Measurements from ENCODE around the gene A2M.
A peak's percentile ranks its signal among the peaks of the same experiment; 100 is the strongest.

A2M gene

DNA sequence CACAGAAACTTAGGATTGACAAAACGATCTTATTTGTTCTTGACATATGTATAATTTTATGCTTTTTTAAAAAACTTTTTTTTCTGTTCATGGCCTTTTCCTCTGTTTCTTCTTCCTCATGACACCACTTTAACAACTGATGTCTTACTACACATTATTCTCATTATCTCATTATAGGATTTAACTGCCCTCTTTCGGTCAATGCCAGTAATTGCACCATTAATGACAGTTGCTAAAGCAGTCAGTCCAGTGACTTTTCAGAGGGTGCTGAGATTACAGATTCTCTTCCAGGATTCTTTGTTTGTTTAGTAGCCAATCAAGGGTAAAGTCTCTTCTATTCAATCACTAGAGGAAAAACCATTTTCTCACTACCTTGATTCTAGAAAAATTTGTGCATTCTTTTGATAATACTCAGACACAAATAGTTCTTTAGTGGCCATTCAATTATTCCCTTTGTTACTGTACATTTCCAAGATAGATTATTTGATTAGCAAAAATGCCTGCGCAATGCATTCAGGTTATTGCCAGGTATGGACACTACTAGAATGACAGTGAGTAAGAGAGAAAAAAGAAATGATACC is 76.2 kb downstream of the A2M start:
- peak; percentile 51 for DNase-seq (ENCODE audit: low read depth, low spot score)

GRCh38 chr12:9037431-9037830 is 78.3 kb downstream of the A2M start:
- no peak for DNase-seq (ENCODE audit: low read depth, low spot score)

DNA sequence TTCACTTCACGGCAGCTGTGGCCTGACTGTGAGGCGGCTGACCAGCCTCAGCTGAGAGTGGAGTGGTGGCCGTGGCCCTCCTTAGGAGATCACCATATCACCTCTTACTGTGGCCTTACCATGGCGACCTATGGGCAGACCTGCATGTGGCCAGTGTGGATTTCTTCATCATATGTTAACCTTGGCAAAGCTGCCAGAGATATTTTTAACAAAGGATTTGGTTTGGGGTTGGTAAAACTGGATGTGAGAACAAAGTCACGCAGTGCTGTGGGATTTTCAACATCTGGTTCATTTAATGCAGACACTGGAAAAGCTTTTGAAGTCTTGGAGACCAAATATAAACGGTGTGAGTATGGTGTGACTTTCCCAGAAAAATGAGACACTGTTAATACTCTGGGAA is 79.5 kb downstream of the A2M start:
- no peak for DNase-seq (ENCODE audit: low read depth, low spot score)

GRCh38 chr12:9034095-9034494 is 81.6 kb downstream of the A2M start:
- DNase-seq (ENCODE audit: low read depth, low spot score): no peak

DNA sequence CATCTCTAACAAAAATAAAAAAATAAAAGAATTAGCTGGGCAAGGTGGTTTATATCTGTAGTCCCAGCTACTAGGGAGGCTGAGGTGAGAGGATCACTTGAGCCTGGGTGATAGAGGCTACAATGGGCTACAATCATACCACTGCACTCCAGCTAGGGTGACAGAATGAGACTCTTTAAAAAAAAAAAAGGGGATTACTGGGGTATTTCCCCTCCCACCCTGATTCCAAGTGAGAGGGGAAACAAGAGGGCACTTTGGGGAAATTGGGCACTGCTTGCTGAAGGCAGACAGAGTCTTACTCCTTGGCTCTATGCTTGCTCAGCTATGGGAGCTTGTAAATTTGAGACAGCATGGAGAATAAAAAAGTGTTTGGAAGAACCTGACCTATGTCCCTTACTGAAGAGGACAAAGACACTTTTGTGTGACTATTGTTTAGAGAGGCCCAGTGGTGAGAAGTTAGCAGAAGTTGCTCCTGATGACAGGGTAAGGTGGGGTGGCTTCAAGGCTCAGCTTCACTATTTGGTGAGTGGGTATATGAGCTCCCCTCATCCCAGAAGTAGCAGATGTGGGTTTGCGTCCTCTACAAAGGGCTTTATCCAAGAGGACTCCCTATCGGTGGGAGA is 82.3 kb downstream of the A2M start:
- no peak for DNase-seq (ENCODE audit: low read depth, low spot score)

GRCh38 chr12:9032202-9032964 is 83.3 kb downstream of the A2M start:
- no peak for DNase-seq (ENCODE audit: low read depth, low spot score)

GRCh38 chr12:9030776-9031175 is 84.9 kb downstream of the A2M start:
- no peak for DNase-seq (ENCODE audit: low read depth, low spot score)

DNA sequence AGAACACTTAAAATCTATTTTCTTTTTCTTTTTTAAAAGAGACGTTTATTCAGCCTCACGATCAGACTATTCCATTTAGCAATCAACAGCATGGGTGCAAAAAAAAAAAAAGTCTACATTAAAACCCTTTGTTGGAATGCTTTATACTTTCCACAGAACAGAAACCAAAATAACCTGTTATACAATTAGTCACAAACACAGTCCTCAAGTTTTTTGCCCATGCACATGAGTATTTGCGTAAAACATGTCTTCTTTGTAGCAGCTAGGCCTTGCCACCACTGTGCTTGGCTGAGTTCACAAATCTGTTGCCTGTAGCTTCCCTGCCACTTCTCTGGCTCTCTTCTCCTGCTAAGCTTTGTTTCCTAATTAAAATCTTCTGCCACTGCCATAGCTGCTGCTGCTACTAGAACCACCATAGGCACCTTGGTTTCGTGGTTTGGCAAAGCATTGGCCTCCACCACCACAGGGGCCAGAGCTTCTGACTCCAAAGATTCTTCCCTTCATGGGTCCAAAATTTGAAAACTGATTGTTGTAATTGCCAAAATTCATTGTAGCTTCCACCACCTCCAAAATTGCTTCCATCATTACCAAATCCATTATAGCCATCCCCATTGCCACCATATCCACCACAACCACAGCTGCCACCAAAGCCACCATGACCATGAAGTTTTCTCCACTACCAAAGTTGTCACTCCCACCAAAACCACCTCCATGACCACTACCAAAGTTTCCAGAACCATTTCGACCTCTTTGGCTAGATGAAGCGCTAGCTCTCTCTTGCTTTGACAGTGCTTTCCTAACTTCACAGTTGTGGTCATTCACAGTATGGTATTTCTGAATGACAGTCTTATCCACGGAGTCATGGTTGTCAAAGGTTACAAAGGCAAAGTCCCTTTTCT is 88.3 kb downstream of the A2M start:
- DNase-seq (ENCODE audit: low read depth, low spot score): no peak

DNA sequence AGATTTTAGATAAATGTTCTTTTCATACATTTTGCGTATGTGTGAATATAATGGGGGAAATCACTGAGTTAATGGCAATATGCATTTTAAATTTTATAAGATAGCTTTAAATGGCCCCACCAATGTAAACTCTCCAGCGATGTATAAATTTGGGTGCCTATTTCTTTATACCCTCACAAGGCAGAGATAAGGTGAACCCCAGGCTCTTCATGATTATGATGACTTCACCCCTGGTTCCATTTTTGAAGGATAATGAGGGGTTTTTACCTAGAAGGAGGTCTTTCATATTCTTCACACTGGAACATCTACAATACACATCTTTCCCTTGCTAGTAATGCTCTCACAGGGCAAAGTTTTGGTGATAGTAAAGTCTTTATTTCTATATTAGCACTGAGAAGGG is 91.2 kb downstream of the A2M start:
- no peak for DNase-seq (ENCODE audit: low read depth, low spot score)

GRCh38 chr12:9022592-9022991 is 93.1 kb downstream of the A2M start:
- DNase-seq (ENCODE audit: low read depth, low spot score): no peak

All from astrocyte of the hippocampus (primary cell).